Ovary (tissue), 9 donors: ENCODE results near the gene ALLC. TPM values are rescaled to one million over a fixed set of nuclear protein-coding genes. Genes with fewer than 3 reads are reported as not detected.

Source experiments
- DNase-seq, 5 donors: peaks; one replicate each; pipeline ENCODE4 v3.0.0-alpha.2; 2019 to 2020
- H3K27ac ChIP-seq, 2 donors: fragments of 200-600 bp; one replicate each; pipeline versions ENCODE4 v1.5.1 to v1.8.0; 2019 to 2022
- H3K27me3 ChIP-seq: fragments of 200-600 bp; one replicate; pipeline ENCODE4 v1.8.0; 2022
- H3K36me3 ChIP-seq: fragments of 200-600 bp; sonication (generic); one replicate; pipeline ENCODE4 v1.5.1; 2019
- H3K4me1 ChIP-seq: one replicate; pipeline ENCODE4 v1.8.1; 2013; ENCODE audit warnings: mild to moderate bottlenecking, moderate library complexity; ENCODE audit not compliant: insufficient read depth
- H3K4me3 ChIP-seq: fragments of 200-600 bp; sonication (generic); one replicate; pipeline ENCODE4 v1.5.1; 2017
- H3K9me3 ChIP-seq, 2 donors: fragments of 200-600 bp in 1 of 2; sonication (generic) in 1 of 2; one replicate each; pipeline versions ENCODE4 v1.5.1 to v1.8.1; 2013 to 2019; ENCODE audit warnings: mild to moderate bottlenecking in 1 of 2, moderate library complexity in 1 of 2
- EP300 ChIP-seq: sonication (generic); formaldehyde crosslinking; IDR thresholded peaks from one replicate; pipeline ENCODE4 v1.6.1; 2017; ENCODE audit warnings: antibody characterized with exemption
- POLR2A ChIP-seq: fragments of 450-650 bp; IDR thresholded peaks from one replicate; pipeline ENCODE4 v1.6.1; 2017; ENCODE audit warnings: antibody characterized with exemption, mild to moderate bottlenecking, moderate library complexity
- WGBS, 3 donors: extraction: QIAGEN DNeasy Blood & Tissue Kit in 1 of 3; methylation state at CpG; one replicate each; pipeline versions ENCODE4 v1.1.5 to v1.1.7; 2013 to 2017; 5-methylcytosine and 5-hydroxymethylcytosine counted together
- intact Hi-C, 4 donors: fragments of 100-400 bp; cut with DNase I; formaldehyde crosslinking; loops; one replicate each; pipeline versions ENCODE4 v1.11.0 to v1.15.1; 2022 to 2023
- polyA plus RNA-seq, 2 donors: library from polyadenylated mRNA; stranded (reverse); fragments of 200-250 nt in 1 of 2; fragments of 350-450 nt in 1 of 2; fragmentation: Illumina TruSeq in 1 of 2; extraction: RNeasy Lipid Tissue Mini Kit (QIAGEN cat#74804) in 1 of 2; gene quantifications; one replicate each; pipeline ENCODE4 v1.2.3, GENCODE V29; 2013 to 2014
- total RNA-seq, 7 donors: library from RNA; depleted of rRNA in 2 of 7; stranded (reverse); fragments of >200 nt in 2 of 7; fragmentation: NEBNext Ultra II Directional in 3 of 7; extraction: Animal tissue kit (Norgen Biotek cat#: 25700) in 3 of 7; gene quantifications; one replicate each; pipeline versions ENCODE4 v1.1.0 to v1.2.4, GENCODE V29; 2016 to 2023
- TF ChIP-seq, protein P1 (sequence below), 3 donors: fragments of 450-650 bp in 2 of 3; fragments of 200-600 bp in 1 of 3; IDR thresholded peaks; one replicate each; pipeline versions ENCODE4 v1.5.1 to v1.8.0; 2016 to 2022; ENCODE audit warnings: antibody characterized with exemption in 3 of 3, mild to moderate bottlenecking in 1 of 3
- donor health status: DM: no; HTN: no; CAD: no; lungs with moderate emphysema.
- donor health status: DM: no; HTN: no; CAD: no.
- donor health status: Bipolar disorder and iron deficiency.
- donor health status: DM: yes; HTN: yes; CAD: no.
- donor health status: DM: no; HTN: no; CAD: no.
- donor health status: DM: yes; HTN: yes; CAD: no.

ALLC gene
- total and polyA plus RNA-seq, 9 donors: 0.20 to 1.2 (median 0.76) TPM; not detected in 5

DNA sequence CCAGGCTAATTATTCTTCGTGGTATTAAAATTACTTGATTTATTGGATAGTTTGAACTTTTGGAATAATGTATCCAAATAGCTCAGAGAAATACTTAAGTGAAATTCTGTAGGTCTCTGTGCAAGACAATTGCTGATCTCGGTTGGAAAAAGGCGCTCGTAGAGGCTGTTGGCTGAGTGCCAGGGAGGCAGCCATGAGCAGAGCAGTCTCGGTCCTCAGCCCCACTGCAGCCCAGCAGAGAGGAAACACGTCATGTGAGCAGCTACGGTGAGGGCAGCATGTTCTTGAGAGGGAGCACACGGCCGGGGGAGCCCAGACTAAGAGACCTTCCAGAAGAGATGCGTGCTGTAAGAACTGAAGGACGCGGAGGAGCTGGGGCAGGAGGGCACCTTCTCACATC, 87.9 kb downstream of the ALLC start:
- H3K9me3 ChIP-seq: no peaks in the 10 kb centered on the region
- intact Hi-C loops: no loop called here
- DNase-seq: no peak
- no peaks in the 10 kb centered on the region for H3K27me3 ChIP-seq
- no peaks in the 10 kb centered on the region for H3K4me1 ChIP-seq
- no peak overlapping the region for H3K27ac ChIP-seq
- no peaks in the 10 kb centered on the region for H3K36me3 ChIP-seq
- 71 to 79% (median 75%) methylated on average over 12 of the region's 12 CpGs for WGBS, 3 donors
- no peak overlapping the region for H3K4me3 ChIP-seq
- TF ChIP-seq, protein P1, sequence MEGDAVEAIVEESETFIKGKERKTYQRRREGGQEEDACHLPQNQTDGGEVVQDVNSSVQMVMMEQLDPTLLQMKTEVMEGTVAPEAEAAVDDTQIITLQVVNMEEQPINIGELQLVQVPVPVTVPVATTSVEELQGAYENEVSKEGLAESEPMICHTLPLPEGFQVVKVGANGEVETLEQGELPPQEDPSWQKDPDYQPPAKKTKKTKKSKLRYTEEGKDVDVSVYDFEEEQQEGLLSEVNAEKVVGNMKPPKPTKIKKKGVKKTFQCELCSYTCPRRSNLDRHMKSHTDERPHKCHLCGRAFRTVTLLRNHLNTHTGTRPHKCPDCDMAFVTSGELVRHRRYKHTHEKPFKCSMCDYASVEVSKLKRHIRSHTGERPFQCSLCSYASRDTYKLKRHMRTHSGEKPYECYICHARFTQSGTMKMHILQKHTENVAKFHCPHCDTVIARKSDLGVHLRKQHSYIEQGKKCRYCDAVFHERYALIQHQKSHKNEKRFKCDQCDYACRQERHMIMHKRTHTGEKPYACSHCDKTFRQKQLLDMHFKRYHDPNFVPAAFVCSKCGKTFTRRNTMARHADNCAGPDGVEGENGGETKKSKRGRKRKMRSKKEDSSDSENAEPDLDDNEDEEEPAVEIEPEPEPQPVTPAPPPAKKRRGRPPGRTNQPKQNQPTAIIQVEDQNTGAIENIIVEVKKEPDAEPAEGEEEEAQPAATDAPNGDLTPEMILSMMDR (IDR thresholded peaks at IDR 0.05): no peak
- TF ChIP-seq POLR2A: no peak
- TF ChIP-seq EP300: no peak

DNA sequence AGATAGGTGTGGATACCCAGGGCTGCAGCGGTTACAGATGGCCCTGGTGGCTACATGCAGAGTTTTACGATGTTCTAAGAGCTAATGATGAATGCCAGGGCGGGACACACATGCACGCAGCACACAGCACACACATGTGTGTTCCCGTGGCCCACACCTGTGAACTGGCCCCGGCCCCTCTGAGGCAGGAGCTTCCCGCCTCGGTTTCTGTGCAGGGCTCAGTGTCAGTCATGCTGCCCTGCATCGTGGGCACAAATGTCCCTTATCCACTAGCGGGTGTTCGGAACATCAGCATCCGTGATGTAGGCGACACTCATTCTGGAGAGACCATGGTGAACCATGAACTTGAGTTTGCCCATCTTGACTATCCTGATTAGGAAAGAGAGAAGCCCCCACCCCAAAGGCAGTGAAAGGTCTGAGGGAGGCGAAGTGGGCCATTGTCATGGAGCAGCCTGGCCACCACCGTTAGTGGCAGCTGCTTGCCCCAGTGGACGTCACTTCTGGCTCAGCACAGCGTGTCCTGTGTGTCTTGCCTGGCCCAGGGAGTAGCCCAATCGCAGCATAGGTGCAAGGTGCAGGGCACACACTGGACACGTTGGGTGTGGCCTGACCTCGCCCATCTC, 89.1 kb downstream of the ALLC start:
- H3K27ac ChIP-seq: no peak overlapping the region
- intact Hi-C loops: no loop called here
- H3K4me3 ChIP-seq: no peak overlapping the region
- H3K27me3 ChIP-seq: no peaks in the 10 kb centered on the region
- no peaks in the 10 kb centered on the region for H3K4me1 ChIP-seq
- H3K9me3 ChIP-seq: no peaks in the 10 kb centered on the region
- no peaks in the 10 kb centered on the region for H3K36me3 ChIP-seq
- TF ChIP-seq EP300: no peak
- 93 to 95% (median 94%) methylated on average over 20 of the region's 20 CpGs for WGBS, 3 donors
- no peak for DNase-seq

DNA sequence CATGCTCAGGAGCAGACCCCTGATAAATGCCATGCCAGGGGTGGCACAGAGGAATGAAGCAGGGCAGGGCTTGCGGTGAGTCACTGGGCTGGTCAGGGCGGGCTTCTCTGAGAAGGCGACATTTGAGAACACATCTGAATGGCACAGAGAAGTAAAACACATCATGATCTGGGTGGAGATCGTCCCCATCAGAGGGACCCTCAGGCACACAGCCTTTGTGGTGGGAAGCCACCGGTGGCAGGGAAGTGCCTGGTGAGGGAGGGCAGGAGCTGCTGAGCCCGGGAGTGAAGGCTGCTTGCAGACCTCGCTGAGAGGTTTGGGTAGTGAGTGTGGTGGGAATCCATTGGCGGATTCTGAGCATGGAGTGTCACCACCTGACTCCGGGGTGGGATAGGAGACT, 89.8 kb downstream of the ALLC start:
- H3K27ac ChIP-seq: no peak overlapping the region
- no peak overlapping the region for H3K4me3 ChIP-seq
- no peaks in the 10 kb centered on the region for H3K4me1 ChIP-seq
- H3K36me3 ChIP-seq: no peaks in the 10 kb centered on the region
- H3K27me3 ChIP-seq: no peaks in the 10 kb centered on the region
- no peaks in the 10 kb centered on the region for H3K9me3 ChIP-seq
- DNase-seq: no peak
- no peak for TF ChIP-seq EP300
- no peak for TF ChIP-seq POLR2A
- TF ChIP-seq, protein P1 (IDR thresholded peaks at IDR 0.05): no peak
- intact Hi-C loops: no loop called here
- 86 to 93% (median 88%) methylated on average over 9 of the region's 9 CpGs for WGBS, 3 donors

DNA sequence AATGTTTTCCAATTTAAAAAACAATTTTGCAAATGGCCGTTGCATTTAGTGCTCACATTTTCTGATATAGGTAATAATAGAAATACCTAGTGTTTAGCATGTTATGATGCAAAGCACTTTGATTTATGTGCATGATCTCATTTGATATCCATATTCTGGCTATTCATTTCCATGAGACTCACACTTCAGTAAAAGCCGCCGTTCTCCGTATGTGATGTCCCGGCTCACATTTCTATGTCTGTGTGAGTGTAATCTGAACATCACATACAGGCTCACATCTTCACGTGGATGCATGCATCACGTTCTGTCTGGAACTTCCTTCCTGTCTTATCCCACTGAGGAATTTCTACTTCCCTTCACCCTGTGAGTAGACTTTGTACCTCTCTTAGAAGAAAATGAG, 91.2 kb downstream of the ALLC start:
- H3K4me3 ChIP-seq: no peak overlapping the region
- no peaks in the 10 kb centered on the region for H3K27me3 ChIP-seq
- H3K36me3 ChIP-seq: no peaks in the 10 kb centered on the region
- no peak for DNase-seq
- no peaks in the 10 kb centered on the region for H3K4me1 ChIP-seq
- intact Hi-C loops: no loop called here
- 78 to 87% (median 82%) methylated on average over 7 of the region's 7 CpGs for WGBS, 3 donors
- no peak overlapping the region for H3K27ac ChIP-seq
- TF ChIP-seq, protein P1 (IDR thresholded peaks at IDR 0.05): no peak
- H3K9me3 ChIP-seq: no peaks in the 10 kb centered on the region

DNA sequence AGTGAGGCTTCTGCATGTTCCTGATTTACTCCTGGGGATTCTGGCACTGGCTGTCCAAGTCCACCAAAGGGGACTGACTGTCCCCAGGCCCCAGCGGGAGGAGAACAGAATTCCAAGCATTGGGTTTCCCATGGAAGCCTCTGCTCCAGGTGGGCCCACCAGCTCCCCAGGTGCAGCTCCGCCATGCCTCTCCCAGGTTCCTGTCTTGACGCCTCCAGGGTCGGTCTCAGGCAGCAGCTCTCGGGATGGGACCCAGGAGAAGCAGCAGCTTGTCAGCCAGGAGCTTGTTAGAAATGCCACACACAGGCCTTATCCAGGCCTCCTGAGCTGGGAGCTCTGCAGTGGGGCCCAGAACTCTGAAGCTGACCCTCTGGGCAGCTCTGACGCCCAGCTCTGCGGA, 93.3 kb downstream of the ALLC start:
- no peak overlapping the region for H3K27ac ChIP-seq
- H3K4me3 ChIP-seq: no peak overlapping the region
- whole genome bisulfite sequencing, 3 donors: 91 to 95% (median 92%) methylated on average over 7 of the region's 7 CpGs
- intact Hi-C loops: no loop called here
- no peaks in the 10 kb centered on the region for H3K4me1 ChIP-seq
- no peak for DNase-seq
- H3K9me3 ChIP-seq: no peaks in the 10 kb centered on the region
- no peaks in the 10 kb centered on the region for H3K27me3 ChIP-seq
- no peak for TF ChIP-seq POLR2A
- TF ChIP-seq, protein P1 (IDR thresholded peaks at IDR 0.05): no peak
- TF ChIP-seq EP300: no peak
- H3K36me3 ChIP-seq: no peaks in the 10 kb centered on the region
